Hair follicle dermal papilla cell (primary cell): Measurements from ENCODE around the gene SPATA12. TPM values are rescaled to one million over a fixed set of nuclear protein-coding genes. Genes with fewer than 3 reads are reported as not detected.

Source experiments
- total RNA-seq: library from RNA; depleted of rRNA; stranded (reverse); fragments of >200 nt; gene quantifications from 2 replicates; pipeline ENCODE4 v1.2.3, GENCODE V29; 2012

SPATA12 gene, protein sequence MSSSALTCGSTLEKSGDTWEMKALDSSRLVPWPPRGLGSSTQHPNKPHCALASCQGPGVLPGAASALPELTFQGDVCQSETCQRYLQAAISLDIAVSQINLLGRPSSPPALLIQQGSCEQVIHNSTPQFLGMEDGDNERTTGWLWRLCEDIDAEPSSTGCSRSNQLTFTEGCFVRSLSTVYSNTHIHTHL
- not detected in 2 replicates for total RNA-seq

DNA sequence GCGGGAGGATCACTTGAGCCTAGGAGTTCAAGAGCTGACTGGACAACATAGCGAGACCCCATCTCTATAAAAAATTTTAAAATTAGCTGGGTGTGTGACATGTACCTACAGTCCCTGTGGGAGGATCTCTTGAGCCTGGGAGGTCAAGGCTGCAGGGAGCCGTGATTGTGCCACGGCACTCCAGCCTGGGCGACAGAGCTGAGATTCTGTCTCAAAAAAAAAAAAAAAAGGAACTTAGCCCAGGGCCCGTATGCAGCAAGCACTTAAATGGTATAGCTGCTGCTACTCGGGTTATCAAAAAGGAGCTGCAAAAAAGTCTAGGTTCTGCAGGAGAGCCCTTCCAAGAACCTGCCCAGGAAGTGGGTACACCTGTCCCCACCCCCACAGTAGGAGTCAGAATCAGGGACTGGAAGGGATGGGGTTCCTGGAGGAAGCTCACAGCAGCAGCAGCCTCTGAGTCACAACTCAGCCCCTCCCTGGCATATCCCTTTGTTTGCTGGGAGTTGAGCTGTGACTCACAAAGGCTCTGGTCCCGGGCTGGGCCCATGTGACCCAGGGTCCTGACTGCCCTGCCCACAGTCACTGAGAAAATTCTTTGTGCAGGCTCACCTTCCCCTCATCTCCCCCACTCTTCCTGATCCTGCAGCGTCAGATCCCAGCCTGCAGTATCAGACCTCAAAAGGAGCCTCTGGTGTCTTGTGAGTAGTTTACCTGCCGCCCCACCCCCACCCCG is at the start of gene SPATA12:
Gene SPATA12 (plus strand): TSS at position 576 of the 733 bp plus-strand sequence. CDS start 13,031 bp downstream, outside the sequence.

Other genes starting within 250 kb of the SPATA12 start
- gene IL17RD, start 104.7 kb downstream of the SPATA12 start, total RNA-seq, result 3.8 and 4.4 TPM in 2 replicates
- 0.12 TPM in 1 of 2 replicates, not detected in the other for gene HESX1, start 139.3 kb downstream of the SPATA12 start, total RNA-seq
- gene APPL1, start 167.1 kb downstream of the SPATA12 start, total RNA-seq, result 48.5 and 61.5 TPM in 2 replicates
- not detected in 2 replicates for gene ASB14, start 232.0 kb downstream of the SPATA12 start, total RNA-seq